ENCODE data around the gene CFAP46.
"Not testable (repeated sequence)": the region's sequence is repeated elsewhere in the genome, so short reads cannot be mapped to it uniquely, and the experiment has no call there.

Gene CFAP46

DNA sequence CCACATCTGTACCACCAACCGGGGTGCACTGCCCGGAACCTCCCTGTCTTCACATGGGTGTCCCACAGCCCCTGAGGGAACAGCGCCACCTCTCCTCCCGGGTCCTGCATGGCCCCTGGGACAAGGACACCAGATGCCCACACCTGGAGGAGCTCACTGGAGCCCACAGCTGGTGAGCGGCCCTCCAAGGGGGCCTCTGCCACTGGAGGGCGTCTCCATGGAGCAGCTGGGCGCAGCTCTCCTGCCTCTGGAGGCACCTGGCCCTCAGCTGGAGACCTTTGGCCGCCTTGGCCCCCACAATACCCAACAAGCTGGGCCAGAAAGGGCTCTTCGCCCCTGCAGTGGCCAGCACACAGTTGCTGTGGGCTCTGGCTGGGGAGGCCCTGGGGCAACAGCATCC, 149.2 kb downstream of the CFAP46 start:
- no peak for DNase-seq (ENCODE audit: low read depth in 1 of 2, low spot score in 1 of 2)

GRCh38 chr10:132792796-132793195, 149.6 kb downstream of the CFAP46 start:
- DNase-seq (ENCODE audit: low read depth in 1 of 2, low spot score in 1 of 2): no peak

DNA sequence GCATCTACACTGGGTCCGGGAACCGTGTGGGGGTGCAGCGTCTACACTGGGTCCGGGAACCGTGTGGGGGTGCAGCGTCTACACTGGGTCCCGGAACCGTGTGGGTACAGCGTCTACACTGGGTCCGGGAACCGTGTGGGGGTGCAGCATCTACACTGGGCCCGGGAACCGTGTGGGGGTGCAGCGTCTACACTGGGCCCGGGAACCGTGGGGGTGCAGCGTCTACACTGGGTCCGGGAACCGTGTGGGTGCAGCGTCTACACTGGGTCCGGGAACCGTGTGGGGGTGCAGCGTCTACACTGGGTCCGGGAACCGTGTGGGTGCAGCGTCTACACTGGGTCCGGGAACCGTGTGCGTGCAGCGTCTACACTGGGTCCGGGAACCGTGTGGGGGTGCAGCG, 150.3 kb downstream of the CFAP46 start:
- DNase-seq (ENCODE audit: low read depth in 1 of 2, low spot score in 1 of 2): not testable (repeated sequence)

GRCh38 chr10:132790934-132791829, 151.2 kb downstream of the CFAP46 start:
- no peak for DNase-seq (ENCODE audit: low read depth in 1 of 2, low spot score in 1 of 2)

DNA sequence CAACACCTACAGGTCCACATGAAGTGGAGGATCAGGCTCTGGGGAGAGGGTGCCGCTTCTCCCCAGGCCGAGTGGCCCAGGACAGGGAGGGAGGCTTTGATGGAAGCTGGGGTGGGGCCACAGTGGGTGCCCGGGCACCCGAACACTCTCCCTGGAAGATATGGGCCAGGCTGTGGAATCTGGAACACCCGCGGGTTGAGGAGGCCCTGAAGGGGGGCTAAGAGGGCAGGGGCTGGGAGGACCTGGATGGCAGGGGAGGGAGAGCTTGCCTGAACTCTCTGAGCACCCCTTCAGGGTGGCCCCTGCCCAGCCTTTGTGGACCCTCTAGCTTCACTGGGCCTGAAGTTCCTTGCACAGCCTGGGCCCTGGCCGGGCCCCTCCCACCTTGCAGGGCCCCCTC, 151.9 kb downstream of the CFAP46 start:
- no peak for DNase-seq (ENCODE audit: low read depth in 1 of 2, low spot score in 1 of 2)

DNA sequence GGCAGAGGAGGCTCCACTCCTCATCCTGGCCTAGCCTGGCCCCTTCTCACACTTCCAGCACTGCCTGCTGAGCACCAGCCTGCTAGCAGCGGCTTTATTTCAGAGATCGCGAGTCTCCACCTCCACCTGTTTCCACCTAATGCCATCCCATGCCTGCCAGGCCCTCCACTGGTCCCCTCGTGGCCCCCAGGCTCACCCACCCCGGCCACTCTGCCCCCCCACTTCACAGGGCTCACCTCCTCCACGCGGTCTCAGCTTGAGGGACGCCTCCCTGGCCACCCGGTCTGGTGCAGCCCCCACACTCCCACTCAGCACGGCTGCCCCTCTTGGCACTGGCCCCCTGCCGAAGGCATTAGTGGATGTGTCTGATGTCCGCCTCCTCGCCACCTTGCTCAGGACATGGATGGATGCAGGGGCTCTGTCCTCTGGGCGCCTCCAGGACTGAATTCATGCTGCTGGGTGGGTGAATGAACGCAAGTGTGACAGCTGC, 152.7 kb downstream of the CFAP46 start:
- DNase-seq (ENCODE audit: low read depth in 1 of 2, low spot score in 1 of 2): no peak

DNA sequence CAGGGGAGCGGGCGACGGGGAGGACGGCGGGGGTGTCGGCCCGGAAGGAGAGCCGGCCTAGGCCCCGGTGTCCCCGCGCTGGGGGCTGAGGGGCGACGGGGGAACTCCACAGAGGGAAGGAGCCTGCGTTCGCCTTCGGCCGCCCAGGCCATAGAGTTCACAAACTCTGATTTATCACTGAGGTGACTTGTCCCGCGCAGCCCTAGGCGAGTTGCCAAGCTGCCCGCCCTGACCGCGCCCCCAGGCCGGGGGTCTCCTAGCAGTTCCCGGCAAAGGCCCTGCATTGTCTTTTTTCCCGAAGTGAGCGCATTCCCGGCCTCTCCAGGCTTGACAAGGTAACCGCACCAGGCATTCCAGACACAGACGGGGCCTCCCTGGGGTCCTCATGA, 153.5 kb downstream of the CFAP46 start:
- no peak for DNase-seq (ENCODE audit: low read depth in 1 of 2, low spot score in 1 of 2)

DNA sequence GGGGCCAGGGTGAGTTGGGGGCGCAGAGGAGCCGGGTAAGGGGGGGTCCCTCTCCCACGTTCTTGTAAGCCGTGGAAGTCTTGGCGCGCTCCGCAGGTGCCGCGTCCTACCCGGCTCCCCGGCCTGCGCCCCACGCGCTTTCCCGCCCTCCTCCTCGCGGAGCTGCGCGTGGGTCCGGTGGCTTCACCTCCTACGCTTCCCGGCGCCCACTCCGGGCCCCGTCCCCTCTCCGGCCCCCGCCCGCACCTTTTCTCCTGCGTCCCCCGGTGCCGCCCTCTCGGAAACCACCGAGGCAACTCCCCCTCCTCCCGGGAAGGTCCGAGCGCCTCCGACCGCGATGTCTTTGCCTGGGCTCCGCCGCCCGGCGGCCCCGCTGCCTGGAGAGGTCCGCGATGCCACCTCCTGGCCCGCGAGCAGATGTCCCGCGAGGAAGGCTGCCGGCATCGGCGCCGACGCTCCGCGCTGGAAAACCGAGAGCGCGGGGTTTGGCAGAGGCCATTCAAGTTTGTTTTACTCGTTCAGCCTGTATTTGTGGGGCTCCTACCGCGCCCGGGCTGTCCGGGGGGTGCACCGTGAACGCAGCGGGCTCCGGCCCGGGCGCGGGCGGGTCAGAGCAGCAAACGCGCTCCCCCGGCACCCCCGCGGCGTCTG, 154.1 kb downstream of the CFAP46 start:
- no peak for DNase-seq (ENCODE audit: low read depth in 1 of 2, low spot score in 1 of 2)

DNA sequence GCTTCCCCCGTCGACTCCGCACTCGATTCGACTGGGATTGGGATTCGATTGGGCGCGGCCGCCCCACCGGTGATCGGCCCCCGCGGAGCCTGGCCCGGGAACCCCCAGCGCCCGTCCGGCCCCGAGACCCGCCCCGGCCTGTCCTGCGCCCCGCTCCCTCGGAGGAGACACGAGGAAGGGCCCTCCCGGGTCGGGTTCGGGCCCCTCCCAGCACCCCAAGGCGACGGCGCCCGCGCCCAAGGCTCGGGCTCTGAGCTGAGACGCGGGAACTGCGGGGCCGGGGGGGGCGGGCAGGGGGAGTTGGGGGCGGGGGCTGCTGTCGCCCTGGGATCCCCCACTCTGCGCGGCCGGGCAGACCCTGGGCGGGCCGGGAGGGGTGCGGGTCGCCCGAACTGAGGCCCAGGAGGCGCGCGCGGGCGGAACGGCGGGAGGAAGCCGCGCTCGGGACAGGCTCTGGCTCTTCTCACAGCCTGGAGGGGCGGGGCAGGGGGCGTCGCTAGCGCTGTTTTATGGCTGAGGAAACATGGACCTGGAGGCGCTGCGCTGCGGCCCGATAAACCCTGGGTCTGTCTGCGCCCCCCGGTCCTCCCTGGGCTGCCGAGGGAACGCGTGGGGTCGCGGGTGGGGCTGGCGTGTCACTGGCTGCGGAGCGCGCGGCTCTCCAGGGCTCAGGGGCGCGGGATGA, 154.7 kb downstream of the CFAP46 start:
- DNase-seq (ENCODE audit: low read depth in 1 of 2, low spot score in 1 of 2): no peak

GRCh38 chr10:132786884-132787494, 155.4 kb downstream of the CFAP46 start:
- no peak for DNase-seq (ENCODE audit: low read depth in 1 of 2, low spot score in 1 of 2)

DNA sequence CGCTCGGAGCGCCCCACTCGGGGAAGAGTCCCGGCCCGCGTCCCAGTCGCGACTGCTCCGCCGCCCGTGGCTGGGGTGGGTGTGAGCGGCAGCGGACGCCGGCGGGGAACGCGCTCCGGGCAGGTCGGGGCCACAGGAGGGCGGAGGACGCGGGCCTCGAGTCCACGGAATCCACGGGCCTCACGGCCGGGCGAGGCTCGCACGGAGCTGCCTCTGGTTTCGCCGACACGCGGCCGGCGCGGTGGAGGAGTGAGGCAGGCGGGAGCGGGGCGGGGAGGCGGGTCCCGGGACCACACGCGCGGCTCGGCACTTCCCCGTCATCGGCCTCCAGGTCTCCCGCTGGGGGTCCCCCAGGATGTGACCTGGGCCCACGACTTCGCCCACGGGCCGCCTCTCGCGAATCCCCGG, 155.9 kb downstream of the CFAP46 start:
- no peak for DNase-seq (ENCODE audit: low read depth in 1 of 2, low spot score in 1 of 2)

DNA sequence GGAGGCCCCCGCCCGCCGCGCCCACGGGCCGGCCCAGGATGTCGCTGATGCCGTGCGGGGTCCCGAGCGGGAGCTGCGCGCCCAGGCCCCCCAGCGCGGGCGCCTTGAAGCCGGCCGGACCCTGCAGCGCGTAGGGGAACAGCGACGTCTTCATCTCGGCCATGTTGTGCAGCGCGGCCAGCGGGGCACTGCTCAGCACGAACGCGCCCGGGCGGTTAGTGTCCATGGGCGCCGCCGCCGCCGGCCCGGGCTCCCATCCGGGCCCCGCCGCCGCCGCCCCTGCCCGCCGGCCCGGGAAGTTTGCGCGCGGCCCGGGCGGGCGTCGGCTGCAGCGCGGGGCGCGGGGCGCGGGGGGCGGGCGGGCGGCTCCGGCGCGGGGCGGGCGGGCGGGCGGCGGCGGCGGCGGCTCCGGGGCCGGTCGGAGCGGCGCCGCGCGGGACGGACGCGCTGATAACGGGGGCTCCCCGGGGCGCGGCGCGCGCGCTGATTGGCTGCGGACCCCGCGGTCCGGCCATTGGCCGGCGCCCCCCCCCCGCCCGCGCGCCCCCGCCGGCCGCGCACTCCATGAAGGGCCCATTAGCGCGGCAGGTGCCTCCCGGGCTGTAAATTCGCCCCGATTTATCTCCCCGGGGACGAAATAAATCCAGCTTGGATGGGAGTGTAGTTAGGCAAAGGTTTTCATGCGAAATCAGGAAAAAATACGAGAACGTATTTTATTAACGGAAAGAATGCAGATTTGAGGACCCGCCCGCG, 156.5 kb downstream of the CFAP46 start, which contains the start of gene NKX6-2:
Gene NKX6-2 (minus strand): TSS at position 425 of the 753 bp plus-strand sequence. CDS start 199 bp downstream, at position 226.
- no peak for DNase-seq (ENCODE audit: low read depth in 1 of 2, low spot score in 1 of 2)

DNA sequence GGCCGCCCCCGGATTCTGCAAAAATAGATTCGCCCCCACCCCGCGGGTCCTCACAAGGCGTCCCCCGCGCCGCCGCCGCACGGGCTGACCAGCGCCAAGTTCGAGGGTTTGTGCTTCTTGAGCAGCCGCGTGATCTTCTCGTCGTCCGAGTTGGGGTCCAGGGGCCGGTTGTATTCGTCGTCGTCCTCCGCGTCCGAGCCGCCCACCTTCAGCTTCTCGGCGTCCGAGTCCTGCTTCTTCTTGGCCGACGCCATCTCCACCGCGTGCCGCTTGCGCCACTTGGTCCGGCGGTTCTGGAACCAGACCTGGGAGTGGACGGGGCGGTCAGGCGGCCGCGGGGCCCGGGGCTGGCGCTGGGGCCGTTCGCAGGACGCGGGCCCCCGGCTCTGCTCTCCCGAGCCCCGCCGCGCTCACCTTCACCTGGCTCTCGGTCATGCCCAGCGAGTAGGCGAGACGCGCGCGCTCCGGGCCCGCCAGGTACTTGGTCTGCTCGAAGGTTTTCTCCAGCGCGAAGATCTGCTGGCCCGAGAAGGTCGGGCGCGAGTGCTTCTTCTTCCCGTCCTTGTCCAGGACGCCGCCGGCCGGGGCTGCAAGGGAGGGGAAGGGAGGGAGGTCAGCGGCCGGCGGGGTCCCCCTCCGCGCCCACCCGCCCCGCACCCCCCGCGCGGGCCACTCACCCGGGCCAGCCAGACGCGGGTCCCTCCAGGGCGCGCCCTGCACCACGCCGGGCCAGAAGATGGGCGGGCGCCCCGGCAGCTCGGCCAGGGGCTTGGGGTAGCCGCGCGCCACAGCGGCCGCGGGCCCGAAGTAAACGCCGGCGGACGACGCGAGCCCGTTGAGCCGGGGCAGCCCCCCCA, 157.3 kb downstream of the CFAP46 start:
- DNase-seq (ENCODE audit: low read depth in 1 of 2, low spot score in 1 of 2): no peak

GRCh38 chr10:132783940-132784865, 158.2 kb downstream of the CFAP46 start:
- no peak for DNase-seq (ENCODE audit: low read depth in 1 of 2, low spot score in 1 of 2)

DNA sequence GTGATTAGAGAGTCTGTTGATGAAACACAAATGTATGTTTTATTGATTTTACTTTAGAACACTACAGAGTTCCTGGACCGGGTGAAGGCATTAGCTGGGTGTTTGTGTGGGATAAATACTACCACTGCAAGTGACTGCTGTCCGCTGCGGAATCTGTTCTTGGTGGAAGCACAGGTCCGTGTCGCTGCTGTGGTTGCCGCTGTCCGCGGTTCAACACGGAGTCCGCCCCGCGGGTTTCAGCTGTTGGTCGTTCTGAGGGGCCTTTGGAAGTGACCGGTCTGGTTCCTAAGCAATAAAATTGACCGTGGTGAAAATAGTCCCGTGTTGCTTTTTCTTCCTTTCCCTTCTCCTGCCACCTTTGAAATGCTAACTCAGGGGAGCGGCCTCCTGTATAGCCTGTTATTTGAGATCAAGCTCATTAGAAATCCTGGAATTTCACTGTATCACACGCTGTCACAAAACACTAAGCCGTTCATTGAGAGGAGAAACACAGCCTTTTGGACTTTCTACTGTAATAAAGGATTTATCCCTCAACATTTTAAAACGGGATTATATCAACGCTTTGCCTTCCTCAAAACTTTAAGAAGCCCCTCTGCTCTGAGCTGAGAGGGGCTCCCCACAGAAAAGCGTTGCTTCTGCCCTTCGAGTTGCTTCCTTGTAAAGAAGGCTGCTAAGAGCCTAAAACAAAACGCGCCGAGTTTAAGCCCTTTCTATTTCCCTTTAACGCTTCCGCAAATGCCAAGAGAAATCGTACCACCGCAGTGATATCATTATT, 159.0 kb downstream of the CFAP46 start:
- no peak for DNase-seq (ENCODE audit: low read depth in 1 of 2, low spot score in 1 of 2)

GRCh38 chr10:132781556-132781955, 160.8 kb downstream of the CFAP46 start:
- DNase-seq (ENCODE audit: low read depth in 1 of 2, low spot score in 1 of 2): no peak

DNA sequence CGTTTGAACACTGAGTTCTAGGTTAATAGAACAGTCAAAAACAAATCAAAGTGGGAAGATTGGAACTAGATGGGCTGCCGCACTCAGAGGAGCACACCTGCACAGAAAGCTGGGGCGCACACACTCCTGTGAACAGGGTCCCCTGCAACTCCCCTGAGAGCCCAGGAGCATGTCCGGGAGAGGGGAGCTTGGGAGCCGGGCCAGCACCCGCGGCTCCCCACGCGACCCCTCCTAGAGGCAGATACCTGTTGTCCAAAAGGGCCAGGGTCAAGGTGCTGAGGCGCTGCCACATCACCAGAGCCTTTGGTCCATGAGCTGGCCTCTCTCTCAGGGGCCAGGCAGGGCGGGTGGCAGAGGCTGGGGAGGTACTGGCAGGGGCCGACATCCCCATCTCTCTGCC, 162.0 kb downstream of the CFAP46 start:
- DNase-seq (ENCODE audit: low read depth in 1 of 2, low spot score in 1 of 2): no peak
